Right lung (tissue), 10 donors: ENCODE results near the gene TMEM44. TPM values are rescaled to one million over a fixed set of nuclear protein-coding genes. Genes with fewer than 3 reads are reported as not detected.

Source experiments
- DNase-seq, 2 donors: peaks; one replicate each; pipeline ENCODE4 v3.0.0-alpha.2; 2013
- long read RNA-seq, 8 donors: transcript quantifications; one replicate each; lab custom pipeline, GENCODE V29; 2026
- polyA plus RNA-seq, 5 donors: library from polyadenylated mRNA; unstranded; fragments of 120-200 nt; gene quantifications; one replicate each; pipeline versions ENCODE4 v1.2.1 to v1.2.3, GENCODE V29; 2013; ENCODE audit warnings: inconsistent platforms in 1 of 5, low replicate concordance in 1 of 5; ENCODE audit not compliant: insufficient read length in 5 of 5, insufficient read depth in 1 of 5

The TMEM44 gene, protein sequence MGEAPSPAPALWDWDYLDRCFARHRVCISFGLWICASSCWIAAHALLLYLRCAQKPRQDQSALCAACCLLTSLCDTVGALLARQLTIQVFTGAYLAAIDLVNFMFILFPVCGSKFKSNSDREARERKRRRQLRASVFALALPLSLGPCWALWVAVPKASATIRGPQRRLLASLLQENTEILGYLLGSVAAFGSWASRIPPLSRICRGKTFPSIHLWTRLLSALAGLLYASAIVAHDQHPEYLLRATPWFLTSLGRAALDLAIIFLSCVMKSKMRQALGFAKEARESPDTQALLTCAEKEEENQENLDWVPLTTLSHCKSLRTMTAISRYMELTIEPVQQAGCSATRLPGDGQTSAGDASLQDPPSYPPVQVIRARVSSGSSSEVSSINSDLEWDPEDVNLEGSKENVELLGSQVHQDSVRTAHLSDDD
- polyA plus RNA-seq, result 10 to 100 TPM; 30.4 to 37.9 (median 35.1) TPM
- long read RNA-seq, donor 1, partial matches to known transcripts, result 0 of 1 reads
- long read RNA-seq, donor 1, other reads (novel, unspliced or antisense), result 0 of 1 reads
- long read RNA-seq, donor 2, partial matches to known transcripts, result 0 of 4 reads
- long read RNA-seq, donor 2, other reads (novel, unspliced or antisense), result 0 of 4 reads
- long read RNA-seq, donor 3, partial matches to known transcripts, result 5 of 8 reads
- long read RNA-seq, donor 3, other reads (novel, unspliced or antisense), result 0 of 8 reads
- long read RNA-seq, donor 4, transcript TMEM44-202 (10 exons, 2,245 nt), result major isoform, 6 of 7 reads
- long read RNA-seq, donor 4, partial matches to known transcripts, result 0 of 7 reads
- long read RNA-seq, donor 4, other reads (novel, unspliced or antisense), result 0 of 7 reads
- long read RNA-seq, donor 5, partial matches to known transcripts, result 0 of 4 reads
- long read RNA-seq, donor 5, other reads (novel, unspliced or antisense), result 0 of 4 reads
- long read RNA-seq, donor 6, partial matches to known transcripts, result 0 of 2 reads
- long read RNA-seq, donor 6, other reads (novel, unspliced or antisense), result 0 of 2 reads
- long read RNA-seq, donor 7, partial matches to known transcripts, result 0 of 4 reads
- long read RNA-seq, donor 7, other reads (novel, unspliced or antisense), result 0 of 4 reads
- long read RNA-seq, donor 8, partial matches to known transcripts, result 0 of 1 reads
- long read RNA-seq, donor 8, other reads (novel, unspliced or antisense), result 0 of 1 reads

GRCh38 chr3:194633349-194634004 lies at the start of gene TMEM44:
Gene TMEM44, minus strand, starts transcription at chr3:194633419. Its CDS starts 204 bp downstream, at chr3:194633215.
- peak; percentile 74 to 81 for DNase-seq

DNA sequence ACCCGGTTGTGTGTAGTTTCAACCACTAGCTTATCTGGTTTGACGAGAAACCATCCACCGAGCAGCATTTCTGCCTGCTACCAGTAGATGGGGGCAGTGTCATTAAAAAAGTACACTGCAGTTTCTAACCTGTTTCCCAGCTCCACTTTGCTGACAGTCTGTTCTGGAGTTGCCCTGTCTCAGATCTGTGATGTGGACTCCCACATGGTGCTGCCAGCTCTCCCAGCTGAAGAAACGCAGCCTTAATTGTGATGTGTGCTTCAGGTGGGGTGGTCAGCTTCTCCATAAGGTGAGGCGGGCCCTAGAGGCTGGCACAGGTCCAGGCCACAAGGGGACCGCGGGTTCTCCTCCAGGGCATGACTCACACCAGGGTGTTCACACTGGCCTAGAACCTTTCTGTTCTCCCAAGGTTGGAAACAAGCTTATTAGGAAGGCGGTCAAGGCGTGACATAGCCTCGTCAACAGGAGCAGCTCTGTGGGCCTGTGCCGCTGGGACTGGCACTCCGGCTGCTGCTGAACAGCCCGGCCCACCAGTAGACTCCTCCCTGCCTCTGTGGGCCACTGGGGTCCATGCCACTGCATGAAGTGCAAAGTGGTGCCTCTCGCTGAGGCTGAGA lies 49.6 kb upstream of the TMEM44 start:
- peak; percentile 77 to 85 for DNase-seq

GRCh38 chr3:194682189-194682693 lies 49.0 kb upstream of the TMEM44 start:
- DNase-seq, result no peak

DNA sequence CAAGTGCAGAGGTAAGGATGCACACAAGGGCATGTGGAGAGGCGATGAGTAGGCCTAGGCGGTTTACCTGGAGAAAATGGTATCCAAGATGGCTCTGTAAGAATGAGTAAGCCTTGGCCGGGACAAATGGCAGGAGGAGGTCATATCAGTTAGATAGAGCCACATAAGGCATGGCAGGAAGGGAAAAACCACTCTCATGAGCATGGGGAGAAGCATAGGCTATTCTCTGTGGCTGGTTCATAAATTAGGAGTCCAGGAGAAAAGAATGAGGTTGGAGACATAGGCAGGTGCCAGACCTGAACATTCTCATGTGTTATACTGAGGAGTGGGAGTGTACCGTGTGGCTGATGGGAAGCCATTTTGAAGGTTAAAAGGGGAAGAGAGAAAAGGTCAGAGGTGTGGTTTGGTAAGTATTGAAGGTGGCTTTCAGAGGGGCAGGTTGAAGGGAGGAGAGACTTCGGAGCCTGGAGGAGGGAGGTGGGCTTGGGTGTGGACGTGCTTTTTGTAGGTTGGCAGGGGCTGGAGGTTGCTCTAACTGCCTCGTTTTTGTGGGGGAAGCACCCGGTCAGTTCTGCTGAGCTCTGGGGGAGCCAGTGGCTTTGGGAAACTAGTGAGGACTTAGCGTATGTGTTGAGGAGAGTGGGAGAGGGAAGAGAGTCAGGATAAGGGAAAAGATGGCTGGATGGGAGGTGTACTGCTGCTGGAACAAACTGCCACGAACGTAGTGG lies 47.8 kb upstream of the TMEM44 start:
- no peak for DNase-seq

- no peak for DNase-seq
Observed at GRCh38 chr3:194676471-194676870, 43.3 kb upstream of the TMEM44 start.

DNA sequence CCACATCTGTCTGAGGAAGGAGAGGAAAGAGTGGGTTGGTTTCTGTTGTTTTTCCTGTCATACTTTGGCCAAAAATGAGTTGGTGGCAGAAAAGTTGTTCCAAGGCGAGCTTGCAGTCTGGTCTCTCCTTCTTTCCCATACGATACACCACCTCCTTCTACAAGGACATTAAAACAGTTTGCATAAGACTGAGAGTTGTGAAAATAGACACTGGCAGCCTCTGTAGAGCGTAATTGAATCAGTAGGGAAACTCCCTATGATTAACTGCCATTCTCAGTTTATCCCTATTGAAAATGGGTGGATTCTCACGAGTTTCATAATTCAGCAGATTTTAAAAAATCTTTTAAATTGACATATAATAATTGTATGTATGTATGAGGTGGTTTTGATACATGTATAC lies 42.5 kb upstream of the TMEM44 start:
- no peak for DNase-seq

DNA sequence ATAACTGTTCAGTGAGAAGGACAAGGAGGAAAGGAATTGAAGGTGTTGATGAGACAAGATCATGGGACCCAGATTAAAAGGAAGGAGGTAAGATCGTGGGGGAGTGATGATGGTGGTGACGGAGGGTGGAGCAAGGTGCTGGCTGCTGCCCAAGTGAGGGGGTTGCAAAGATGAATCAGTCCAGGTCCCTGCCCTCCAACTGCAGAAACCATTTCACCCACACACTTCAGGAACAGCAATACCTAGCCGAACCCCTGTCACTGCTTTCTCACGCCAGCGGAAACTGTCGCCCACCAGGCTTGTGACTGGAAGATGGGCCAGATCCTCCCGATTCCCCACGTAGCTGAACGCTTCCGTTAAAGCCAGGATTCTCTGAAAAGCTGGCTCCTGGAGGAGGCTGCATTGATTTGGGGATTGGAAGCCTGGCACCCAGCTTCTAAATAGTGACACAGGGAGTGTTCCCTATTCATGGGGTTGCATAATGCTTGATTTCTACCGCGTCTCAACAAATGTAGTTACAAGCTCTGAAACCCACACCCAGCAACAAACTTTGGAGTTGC lies 41.9 kb upstream of the TMEM44 start:
- DNase-seq, result no peak

DNA sequence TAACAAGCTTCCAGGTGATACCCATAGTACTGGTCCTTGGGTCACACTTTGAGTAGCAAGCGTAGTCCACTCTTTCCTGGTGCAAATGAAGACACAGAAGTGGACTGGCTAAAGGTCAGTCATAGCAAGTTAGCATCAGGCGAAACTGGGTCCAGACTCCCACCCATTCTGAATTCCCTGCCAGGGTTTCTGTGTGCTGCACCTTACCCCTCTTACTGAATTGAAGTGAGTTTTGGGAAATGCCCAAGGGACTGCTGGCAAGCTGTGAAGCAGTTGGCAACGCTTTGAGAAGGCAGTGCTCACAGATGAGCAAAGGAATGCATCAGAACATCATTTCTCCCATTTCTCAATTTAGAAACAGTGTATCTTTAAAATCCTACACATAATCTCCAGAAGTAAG lies 40.5 kb upstream of the TMEM44 start:
- no peak for DNase-seq

DNA sequence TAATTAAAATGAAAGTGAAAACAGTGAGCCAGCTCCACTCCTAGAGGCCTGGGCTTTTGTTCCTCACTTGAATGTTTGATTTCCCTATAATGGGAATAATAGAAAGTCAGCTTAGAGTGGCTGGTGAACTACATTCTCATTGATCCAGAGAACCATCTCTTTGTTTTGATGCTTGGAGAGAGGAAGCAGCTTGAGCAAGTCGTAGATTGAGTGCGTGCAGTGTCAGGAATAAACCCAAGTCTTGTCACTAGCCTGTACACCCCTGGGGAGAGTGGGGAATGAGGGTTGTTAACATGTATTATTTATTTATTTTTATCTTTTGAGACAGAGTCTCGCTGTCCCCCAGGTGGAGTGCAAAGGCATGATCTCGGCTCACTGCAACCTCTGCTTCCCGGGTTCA lies 39.7 kb upstream of the TMEM44 start:
- no peak for DNase-seq

GRCh38 chr3:194671900-194672808 lies 38.9 kb upstream of the TMEM44 start, which contains the start of gene LSG1:
Gene LSG1, minus strand, starts transcription at chr3:194672191. Its CDS starts 29 bp downstream, at chr3:194672162.
- peak; percentile 95 to 96 for DNase-seq

DNA sequence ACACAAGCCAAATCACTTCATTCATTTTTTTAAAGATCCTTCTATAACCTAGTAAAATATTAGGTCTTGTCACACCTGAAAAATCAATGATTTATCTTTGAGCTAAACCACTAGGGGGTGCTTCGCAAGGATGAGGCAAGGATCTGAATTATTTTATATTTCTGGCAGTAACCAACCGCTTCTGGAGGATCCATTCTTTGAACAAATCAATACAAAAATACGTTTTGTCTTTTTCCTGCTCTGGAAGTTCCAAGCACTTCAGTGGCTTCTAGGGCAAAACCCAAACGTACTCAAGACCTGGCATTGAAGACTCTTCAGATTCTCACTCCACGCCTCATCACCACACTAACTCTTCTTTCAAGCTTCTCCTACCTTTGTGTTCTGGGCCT lies 38.3 kb upstream of the TMEM44 start:
- DNase-seq, result no peak

GRCh38 chr3:194667363-194667762 lies 34.1 kb upstream of the TMEM44 start:
- no peak for DNase-seq

- DNase-seq, result no peak
Observed at GRCh38 chr3:194664857-194665256, 31.6 kb upstream of the TMEM44 start.

GRCh38 chr3:194661946-194662345 lies 28.7 kb upstream of the TMEM44 start:
- DNase-seq, result no peak

DNA sequence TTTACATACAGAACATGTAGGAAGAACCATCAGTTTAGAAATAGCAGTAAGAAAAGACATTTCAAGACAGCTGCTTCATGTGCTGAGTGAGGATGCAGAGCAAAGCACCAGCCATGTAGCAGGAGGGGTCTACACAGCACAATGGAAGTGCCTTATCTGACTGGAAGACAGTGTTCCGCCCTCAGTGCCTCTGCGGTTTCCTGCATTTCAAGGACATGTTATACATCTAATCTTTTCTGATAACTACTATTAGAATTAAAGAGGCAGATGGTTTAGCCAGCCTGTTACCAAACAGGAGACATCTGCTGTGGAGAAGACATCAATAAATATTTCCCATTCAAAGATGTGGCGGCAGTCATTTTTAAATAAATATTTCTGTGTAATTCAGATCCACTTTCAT lies 28.2 kb upstream of the TMEM44 start:
- DNase-seq, result no peak

- DNase-seq, result no peak
Observed at GRCh38 chr3:194659778-194660177, 26.6 kb upstream of the TMEM44 start.

GRCh38 chr3:194658477-194659242 lies 25.4 kb upstream of the TMEM44 start:
- no peak for DNase-seq

DNA sequence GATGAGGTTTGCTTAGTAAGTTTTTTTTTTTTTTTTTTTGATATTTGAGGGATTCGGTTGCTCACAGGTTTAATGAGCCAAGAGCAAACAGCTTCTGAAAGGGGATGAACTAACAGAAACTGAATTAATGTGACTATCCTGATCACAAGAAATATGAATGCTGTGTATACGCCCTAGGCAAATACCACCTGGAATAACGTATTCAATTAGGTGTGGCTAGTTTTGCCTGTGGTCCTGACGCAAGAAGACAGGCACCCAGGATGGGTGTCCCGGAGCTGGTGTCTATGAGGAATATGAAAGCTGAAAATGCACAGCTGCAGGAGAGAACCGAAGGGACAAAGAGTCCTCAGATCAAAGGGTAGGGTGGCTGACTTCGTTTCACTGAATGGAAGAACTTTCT lies 24.2 kb upstream of the TMEM44 start:
- no peak for DNase-seq
